ENCODE data around the gene CTTNBP2. TPM values are rescaled to one million over a fixed set of nuclear protein-coding genes. Genes with fewer than 3 reads are reported as not detected.

CTTNBP2 gene
- total and polyA plus RNA-seq, 2 experiments from 2014 or later, result 7.9 to 14.5 TPM

DNA sequence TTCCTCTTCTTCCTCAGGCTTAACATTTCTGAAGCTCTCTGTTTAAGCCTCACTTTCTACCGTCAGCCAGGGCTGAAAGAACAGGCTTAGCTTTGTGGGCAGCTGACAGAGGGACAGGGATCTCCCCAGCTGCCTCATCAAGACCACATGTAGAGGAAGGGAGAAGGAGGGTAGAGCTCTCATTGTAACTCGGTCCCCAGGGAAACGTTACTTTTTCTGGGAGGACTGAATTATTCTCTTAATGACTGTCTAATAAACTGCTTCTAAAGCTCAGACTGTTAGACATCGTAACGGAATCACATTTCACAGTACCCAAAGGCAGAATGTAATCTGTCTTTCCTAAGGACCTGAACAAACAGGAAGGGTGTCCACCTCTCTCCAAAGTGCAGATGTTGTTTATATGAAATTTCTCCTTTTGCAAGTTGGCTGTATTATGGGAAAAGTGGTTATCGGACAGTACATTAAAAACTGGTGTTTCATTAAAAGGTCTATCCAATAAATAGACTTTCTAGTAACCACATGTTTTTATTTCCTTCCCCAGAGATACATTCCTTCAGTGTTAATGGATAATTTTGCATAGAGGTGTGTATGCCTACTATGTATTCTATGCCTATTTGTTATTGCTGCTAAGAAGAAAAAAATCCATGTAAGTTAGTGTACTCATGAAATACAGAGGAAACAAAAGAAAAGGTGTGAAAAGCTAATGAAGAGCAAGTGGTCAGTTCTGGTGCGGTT lies 144.2 kb downstream of the CTTNBP2 start:
- Histone ChIP-seq H3K9me2 (replicated peaks; ENCODE audit: insufficient read depth) (no peaks in the 10 kb centered on the region), H4K20me1 (ENCODE audit: insufficient read depth, poor library complexity, severe bottlenecking) (no peaks in the 10 kb centered on the region), H3K36me3 (replicated peaks; ENCODE audit: insufficient read depth, low read depth) (no peaks in the 10 kb centered on the region), H3K9me3 (ENCODE audit: low read depth) (no peaks in the 10 kb centered on the region), H3K4me3 (no peak overlapping the region), H3K79me2 (no peaks in the 10 kb centered on the region), H3K4me1 (ENCODE audit: insufficient read depth) (no peaks in the 10 kb centered on the region), H2AFZ (no peak overlapping the region), H3K27ac (peak overlapping the region; percentile 38), H3K4me2 (peak overlapping the region; percentile 3), H3K27me3 (no peaks in the 10 kb centered on the region)
- 57% methylated on average over 7 of the region's 7 CpGs for WGBS (ENCODE audit: low lambda C conversion rate, missing lambda C conversion rate)
- no peak for DNase-seq (ENCODE audit: low spot score)
- no peak for TF ChIP-seq EZH2phosphoT487 (IDR thresholded peaks at IDR 0.05; ENCODE audit: low read depth, severe bottlenecking, unreplicated experiment)
- TF ChIP-seq, protein P1, sequence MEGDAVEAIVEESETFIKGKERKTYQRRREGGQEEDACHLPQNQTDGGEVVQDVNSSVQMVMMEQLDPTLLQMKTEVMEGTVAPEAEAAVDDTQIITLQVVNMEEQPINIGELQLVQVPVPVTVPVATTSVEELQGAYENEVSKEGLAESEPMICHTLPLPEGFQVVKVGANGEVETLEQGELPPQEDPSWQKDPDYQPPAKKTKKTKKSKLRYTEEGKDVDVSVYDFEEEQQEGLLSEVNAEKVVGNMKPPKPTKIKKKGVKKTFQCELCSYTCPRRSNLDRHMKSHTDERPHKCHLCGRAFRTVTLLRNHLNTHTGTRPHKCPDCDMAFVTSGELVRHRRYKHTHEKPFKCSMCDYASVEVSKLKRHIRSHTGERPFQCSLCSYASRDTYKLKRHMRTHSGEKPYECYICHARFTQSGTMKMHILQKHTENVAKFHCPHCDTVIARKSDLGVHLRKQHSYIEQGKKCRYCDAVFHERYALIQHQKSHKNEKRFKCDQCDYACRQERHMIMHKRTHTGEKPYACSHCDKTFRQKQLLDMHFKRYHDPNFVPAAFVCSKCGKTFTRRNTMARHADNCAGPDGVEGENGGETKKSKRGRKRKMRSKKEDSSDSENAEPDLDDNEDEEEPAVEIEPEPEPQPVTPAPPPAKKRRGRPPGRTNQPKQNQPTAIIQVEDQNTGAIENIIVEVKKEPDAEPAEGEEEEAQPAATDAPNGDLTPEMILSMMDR (IDR thresholded peaks at IDR 0.05; ENCODE audit: poor library complexity), result no peak
- TF ChIP-seq EZH2 (IDR thresholded peaks at IDR 0.05; ENCODE audit: borderline replicate concordance), result no peak

DNA sequence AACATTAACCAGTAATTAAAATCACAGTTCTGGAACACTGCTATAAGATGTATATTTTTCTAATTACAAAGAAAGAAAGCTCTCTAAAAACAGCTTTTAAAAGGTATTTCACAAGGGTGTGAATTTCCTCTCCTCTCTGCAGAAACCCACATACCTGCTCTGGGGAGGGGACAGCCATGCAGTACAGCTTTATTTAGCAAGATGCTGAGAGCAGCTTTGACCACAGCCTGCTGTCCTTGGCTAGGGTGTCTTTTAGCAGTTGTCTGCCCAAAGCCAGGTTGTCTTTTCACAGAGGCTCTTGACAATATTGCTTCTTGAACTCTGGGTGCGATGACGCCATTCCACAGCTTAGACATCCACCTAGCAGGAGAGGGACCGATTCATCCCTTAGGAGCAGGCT lies 148.3 kb downstream of the CTTNBP2 start:
- Histone ChIP-seq H3K9me2 (replicated peaks; ENCODE audit: insufficient read depth) (no peaks in the 10 kb centered on the region), H3K27ac (no peak overlapping the region), H3K4me3 (no peak overlapping the region), H3K4me1 (ENCODE audit: insufficient read depth) (no peaks in the 10 kb centered on the region), H3K4me2 (no peak overlapping the region), H3K36me3 (replicated peaks; ENCODE audit: insufficient read depth, low read depth) (no peaks in the 10 kb centered on the region), H3K9me3 (ENCODE audit: low read depth) (no peaks in the 10 kb centered on the region), H3K79me2 (no peaks in the 10 kb centered on the region), H4K20me1 (ENCODE audit: insufficient read depth, poor library complexity, severe bottlenecking) (no peaks in the 10 kb centered on the region), H3K27me3 (no peaks in the 10 kb centered on the region), H2AFZ (no peak overlapping the region)
- no peak for DNase-seq (ENCODE audit: low spot score)
- whole genome bisulfite sequencing (ENCODE audit: low lambda C conversion rate, missing lambda C conversion rate), result 92% methylated on average over 3 of the region's 3 CpGs
- TF ChIP-seq EZH2 (IDR thresholded peaks at IDR 0.05; ENCODE audit: borderline replicate concordance), result no peak

DNA sequence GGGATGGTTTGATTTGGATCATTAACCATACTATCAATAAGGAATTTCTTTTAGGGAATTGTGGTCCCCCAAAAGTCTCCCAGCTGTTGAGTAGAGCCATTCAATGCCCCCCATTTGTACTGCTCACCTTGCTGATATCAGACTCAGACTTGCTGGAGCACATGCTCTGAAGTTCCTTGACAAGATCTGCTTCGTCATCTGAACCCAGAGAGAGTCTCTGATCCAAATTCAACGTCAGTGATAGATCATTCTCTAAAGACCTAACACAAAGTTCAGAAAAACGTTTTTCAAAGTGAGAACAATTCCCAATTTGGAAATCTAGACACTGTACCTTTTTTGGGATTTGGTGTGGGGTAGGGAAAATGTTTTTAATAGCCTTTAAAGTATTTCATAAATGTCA lies 153.9 kb downstream of the CTTNBP2 start:
- H3K4me1 ChIP-seq (ENCODE audit: insufficient read depth), result no peaks in the 10 kb centered on the region
- no peaks in the 10 kb centered on the region for H3K79me2 ChIP-seq
- WGBS (ENCODE audit: low lambda C conversion rate, missing lambda C conversion rate), result 77% methylated on average over 3 of the region's 3 CpGs
- H3K4me2 ChIP-seq, result no peak overlapping the region
- H3K36me3 ChIP-seq (replicated peaks; ENCODE audit: insufficient read depth, low read depth), result no peaks in the 10 kb centered on the region
- H2AFZ ChIP-seq, result no peak overlapping the region
- H3K27ac ChIP-seq, result no peak overlapping the region
- H4K20me1 ChIP-seq (ENCODE audit: insufficient read depth, poor library complexity, severe bottlenecking), result no peaks in the 10 kb centered on the region
- DNase-seq (ENCODE audit: low spot score), result no peak
- no peaks in the 10 kb centered on the region for H3K27me3 ChIP-seq
- H3K9me3 ChIP-seq (ENCODE audit: low read depth), result no peaks in the 10 kb centered on the region
- H3K9me2 ChIP-seq (replicated peaks; ENCODE audit: insufficient read depth), result no peaks in the 10 kb centered on the region
- TF ChIP-seq EZH2 (IDR thresholded peaks at IDR 0.05; ENCODE audit: borderline replicate concordance) (no peak), EZH2phosphoT487 (IDR thresholded peaks at IDR 0.05; ENCODE audit: low read depth, severe bottlenecking, unreplicated experiment) (no peak)
- TF ChIP-seq, protein P1 (IDR thresholded peaks at IDR 0.05; ENCODE audit: poor library complexity), result no peak
- no peak overlapping the region for H3K4me3 ChIP-seq

DNA sequence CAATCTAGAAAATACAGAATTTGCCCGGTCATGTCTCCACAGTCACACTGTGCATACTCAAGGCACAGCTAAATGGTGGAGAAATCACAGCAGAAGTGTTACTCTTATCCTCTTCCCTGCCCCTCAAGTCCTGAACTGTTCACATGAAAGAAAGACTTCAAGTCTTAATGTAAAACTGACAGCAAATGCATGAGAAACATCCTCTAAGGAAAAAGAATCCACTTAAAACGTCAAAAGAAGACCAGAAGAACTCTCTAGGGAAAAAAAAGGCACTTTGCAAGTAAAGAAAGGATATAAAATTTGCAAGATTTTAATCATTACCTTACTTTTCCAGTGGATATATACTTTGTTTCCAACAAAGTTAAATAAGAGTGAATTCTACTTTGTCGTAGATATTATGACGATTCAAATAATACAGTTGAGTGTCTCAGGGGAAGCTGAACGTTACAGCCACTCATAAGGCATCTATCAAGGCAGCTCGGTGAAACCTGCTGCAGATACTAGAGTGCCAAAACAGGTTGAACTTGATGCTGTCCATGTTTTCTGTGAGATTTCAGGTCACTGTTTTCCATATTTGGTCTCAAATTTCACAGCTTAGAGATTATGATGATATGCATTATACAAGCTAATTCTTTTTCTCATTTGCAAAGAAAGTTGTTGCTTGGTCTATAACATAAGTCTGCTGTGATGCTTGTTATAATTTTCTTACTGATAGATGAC lies 155.0 kb downstream of the CTTNBP2 start:
- no peak overlapping the region for H2AFZ ChIP-seq

More for the DNA sequence above, 155.0 kb downstream of the CTTNBP2 start:
- no peak for DNase-seq (ENCODE audit: low spot score)
- Histone ChIP-seq H3K27me3 (no peaks in the 10 kb centered on the region), H4K20me1 (ENCODE audit: insufficient read depth, poor library complexity, severe bottlenecking) (no peaks in the 10 kb centered on the region), H3K4me3 (no peak overlapping the region), H3K9me2 (replicated peaks; ENCODE audit: insufficient read depth) (no peaks in the 10 kb centered on the region), H3K36me3 (replicated peaks; ENCODE audit: insufficient read depth, low read depth) (no peaks in the 10 kb centered on the region), H3K4me2 (no peak overlapping the region), H3K4me1 (ENCODE audit: insufficient read depth) (no peaks in the 10 kb centered on the region), H3K9me3 (ENCODE audit: low read depth) (no peaks in the 10 kb centered on the region), H3K27ac (peak overlapping the region; percentile 20), H3K79me2 (no peaks in the 10 kb centered on the region)
- TF ChIP-seq EZH2 (IDR thresholded peaks at IDR 0.05; ENCODE audit: borderline replicate concordance) (no peak), EZH2phosphoT487 (IDR thresholded peaks at IDR 0.05; ENCODE audit: low read depth, severe bottlenecking, unreplicated experiment) (no peak)
- TF ChIP-seq, protein P1 (IDR thresholded peaks at IDR 0.05; ENCODE audit: poor library complexity), result no peak
- 84% methylated on average over 6 of the region's 6 CpGs for WGBS (ENCODE audit: low lambda C conversion rate, missing lambda C conversion rate)
